ENCODE measurements around the gene PIK3AP1.
A peak's percentile ranks its signal among the peaks of the same experiment; 100 is the strongest.

DNA sequence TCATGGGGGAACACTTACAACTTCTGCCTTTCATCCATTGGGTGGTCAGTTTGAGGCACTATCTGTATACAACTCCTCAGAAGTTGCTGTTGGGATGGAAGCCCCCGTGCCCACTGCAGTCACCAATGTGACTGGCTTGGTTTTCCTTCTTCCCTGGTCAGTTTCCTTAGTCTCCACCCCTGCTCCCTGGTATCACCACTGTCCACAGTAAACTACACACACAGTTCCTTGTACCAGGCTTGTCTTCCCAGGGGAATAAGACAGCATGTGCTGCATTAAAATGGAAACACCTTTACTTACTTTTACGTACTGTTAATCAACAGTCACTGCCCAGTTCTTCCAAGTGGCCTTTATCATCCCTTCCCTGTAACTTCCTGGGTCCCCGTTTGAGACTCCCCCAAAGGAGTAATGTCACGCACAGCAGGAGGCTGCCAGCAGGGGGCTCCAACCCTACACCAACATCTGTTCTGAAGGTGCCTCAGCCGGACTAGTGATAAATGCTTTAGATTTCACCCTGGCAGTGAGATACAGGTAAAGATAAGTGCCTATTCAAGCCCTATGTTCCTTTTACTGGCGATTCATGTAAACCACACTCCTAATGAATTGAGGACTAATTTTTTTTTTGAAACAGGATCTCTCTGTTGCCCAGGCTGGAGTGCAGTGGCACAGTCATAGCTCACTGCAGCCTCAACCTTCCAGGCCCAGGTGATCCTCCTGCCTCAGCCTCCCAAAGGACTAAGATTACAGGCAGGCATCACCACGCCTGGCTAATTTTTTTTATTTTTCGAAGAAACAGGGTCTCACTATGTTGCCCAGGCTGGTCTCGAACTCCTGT lies 45.3 kb upstream of the PIK3AP1 start:
- TF ChIP-seq, protein P1, sequence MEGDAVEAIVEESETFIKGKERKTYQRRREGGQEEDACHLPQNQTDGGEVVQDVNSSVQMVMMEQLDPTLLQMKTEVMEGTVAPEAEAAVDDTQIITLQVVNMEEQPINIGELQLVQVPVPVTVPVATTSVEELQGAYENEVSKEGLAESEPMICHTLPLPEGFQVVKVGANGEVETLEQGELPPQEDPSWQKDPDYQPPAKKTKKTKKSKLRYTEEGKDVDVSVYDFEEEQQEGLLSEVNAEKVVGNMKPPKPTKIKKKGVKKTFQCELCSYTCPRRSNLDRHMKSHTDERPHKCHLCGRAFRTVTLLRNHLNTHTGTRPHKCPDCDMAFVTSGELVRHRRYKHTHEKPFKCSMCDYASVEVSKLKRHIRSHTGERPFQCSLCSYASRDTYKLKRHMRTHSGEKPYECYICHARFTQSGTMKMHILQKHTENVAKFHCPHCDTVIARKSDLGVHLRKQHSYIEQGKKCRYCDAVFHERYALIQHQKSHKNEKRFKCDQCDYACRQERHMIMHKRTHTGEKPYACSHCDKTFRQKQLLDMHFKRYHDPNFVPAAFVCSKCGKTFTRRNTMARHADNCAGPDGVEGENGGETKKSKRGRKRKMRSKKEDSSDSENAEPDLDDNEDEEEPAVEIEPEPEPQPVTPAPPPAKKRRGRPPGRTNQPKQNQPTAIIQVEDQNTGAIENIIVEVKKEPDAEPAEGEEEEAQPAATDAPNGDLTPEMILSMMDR (conservative IDR thresholded peaks at IDR 0.05) = peak; percentile 80
- no peak for TF ChIP-seq EZH2 (IDR thresholded peaks at IDR 0.05; ENCODE audit: low read depth)
